HK-2 (cell line): ENCODE data around the gene C19orf38.
"Not testable (repeated sequence)": the region's sequence is repeated elsewhere in the genome, so short reads cannot be mapped to it uniquely, and the experiment has no call there.

Experiments
- DNase-seq: peaks from one replicate; pipeline ENCODE4 v3.0.0-alpha.2; 2018; ENCODE audit not compliant: unreplicated experiment

C19orf38 gene

GRCh38 chr19:10852098-10852800 lies 4.0 kb downstream of the C19orf38 start:
- DNase-seq: no peak

- DNase-seq: no peak
These were observed 4.7 kb downstream of the C19orf38 start for GRCh38 chr19:10852941-10853340.

- no peak for DNase-seq
These were observed 6.3 kb downstream of the C19orf38 start for GRCh38 chr19:10854350-10855089.

- DNase-seq: no peak
These were observed 7.8 kb downstream of the C19orf38 start for GRCh38 chr19:10855879-10856522.

GRCh38 chr19:10856899-10857298 lies 8.7 kb downstream of the C19orf38 start:
- DNase-seq: not testable (repeated sequence)

- no peak for DNase-seq
These were observed 10.1 kb downstream of the C19orf38 start for GRCh38 chr19:10858204-10858828.

GRCh38 chr19:10861103-10861651 lies 13.0 kb downstream of the C19orf38 start:
- peak; percentile 12 for DNase-seq

- no peak for DNase-seq
These were observed 14.4 kb downstream of the C19orf38 start for GRCh38 chr19:10862561-10863106.

GRCh38 chr19:10863107-10863717 lies 15.0 kb downstream of the C19orf38 start:
- DNase-seq: peak; percentile 37

GRCh38 chr19:10864538-10864899 lies 16.3 kb downstream of the C19orf38 start:
- peak; percentile 86 for DNase-seq

- no peak for DNase-seq
These were observed 18.3 kb downstream of the C19orf38 start for GRCh38 chr19:10866495-10866894.

GRCh38 chr19:10868872-10869547 lies 20.8 kb downstream of the C19orf38 start:
- no peak for DNase-seq

GRCh38 chr19:10869872-10870311 lies 21.7 kb downstream of the C19orf38 start:
- DNase-seq: not testable (repeated sequence)

- no peak for DNase-seq
These were observed 22.3 kb downstream of the C19orf38 start for GRCh38 chr19:10870501-10870954.

- peak; percentile 99 for DNase-seq
These were observed 22.9 kb downstream of the C19orf38 start, which contains the start of gene CARM1 for GRCh38 chr19:10870955-10871603. TSS of gene CARM1 (plus strand) at chr19:10871553. CDS start at chr19:10871703, 150 bp downstream.

GRCh38 chr19:10871711-10872545 lies 23.7 kb downstream of the C19orf38 start:
- peak; percentile 37 for DNase-seq

GRCh38 chr19:10872546-10873107 lies 24.4 kb downstream of the C19orf38 start:
- DNase-seq: no peak

GRCh38 chr19:10874024-10874423 lies 25.8 kb downstream of the C19orf38 start:
- no peak for DNase-seq
